HG03280 (cell line): Measurements from ENCODE around the gene KCTD19.

ENCODE experiments used
- ATAC-seq: cut with Tn5 transposase; IDR thresholded peaks from one replicate; pipeline ENCODE4 v1.9.1; 2021; ENCODE audit warnings: mild to moderate bottlenecking, moderate library complexity; ENCODE audit not compliant: unreplicated experiment

KCTD19 gene

GRCh38 chr16:67326115-67326471 lies 448 bp downstream of the KCTD19 start:
- ATAC-seq, result no peak

GRCh38 chr16:67317853-67318252 lies 8.7 kb downstream of the KCTD19 start:
- no peak for ATAC-seq

- no peak for ATAC-seq
Observed at GRCh38 chr16:67312719-67313118, 13.8 kb downstream of the KCTD19 start.

- ATAC-seq, result peak; percentile 77
Observed at GRCh38 chr16:67311607-67312488, 14.7 kb downstream of the KCTD19 start.

- no peak for ATAC-seq
Observed at GRCh38 chr16:67310561-67310960, 16.0 kb downstream of the KCTD19 start.

GRCh38 chr16:67305216-67306071 lies 21.1 kb downstream of the KCTD19 start:
- no peak for ATAC-seq

GRCh38 chr16:67304020-67304419 lies 22.5 kb downstream of the KCTD19 start:
- no peak for ATAC-seq

- no peak for ATAC-seq
Observed at GRCh38 chr16:67302970-67303369, 23.6 kb downstream of the KCTD19 start.

- ATAC-seq, result no peak
Observed at GRCh38 chr16:67302076-67302475, 24.5 kb downstream of the KCTD19 start.

- ATAC-seq, result no peak
Observed at GRCh38 chr16:67301080-67301782, 25.3 kb downstream of the KCTD19 start.

GRCh38 chr16:67299269-67299668 lies 27.3 kb downstream of the KCTD19 start:
- no peak for ATAC-seq

GRCh38 chr16:67298277-67298676 lies 28.3 kb downstream of the KCTD19 start:
- no peak for ATAC-seq

- no peak for ATAC-seq
Observed at GRCh38 chr16:67296420-67296819, 30.1 kb downstream of the KCTD19 start.

GRCh38 chr16:67294938-67295361 lies 31.6 kb downstream of the KCTD19 start:
- ATAC-seq, result no peak

GRCh38 chr16:67294171-67294757 lies 32.3 kb downstream of the KCTD19 start:
- ATAC-seq, result no peak

GRCh38 chr16:67291461-67291860 lies 35.1 kb downstream of the KCTD19 start:
- ATAC-seq, result no peak

- no peak for ATAC-seq
Observed at GRCh38 chr16:67287960-67288359, 38.6 kb downstream of the KCTD19 start.

GRCh38 chr16:67286441-67287235 lies 39.9 kb downstream of the KCTD19 start:
- ATAC-seq, result no peak

GRCh38 chr16:67284699-67285646 lies 41.6 kb downstream of the KCTD19 start:
- ATAC-seq, result no peak
